HEK293 (cell line): Measurements from ENCODE around the gene PCDH15.

ENCODE experiments used
- CTCF ChIA-PET: fragments of 350-600 bp; formaldehyde crosslinking; extraction: SDS; loops from one replicate; lab custom pipeline; 2021; ENCODE audit warnings: antibody characterized with exemption; lab: Yijun Ruan, JAX
- POLR2A ChIA-PET: fragments of 300-600 bp; formaldehyde crosslinking; extraction: SDS; loops from one replicate; lab custom pipeline; 2020; ENCODE audit warnings: antibody characterized with exemption, inconsistent platforms; lab: Yijun Ruan, JAX
- H3K27ac ChIP-seq: fragments of 200-500 bp; sonication (Bioruptor generic); 2 replicates; pipeline ENCODE4 v1.5.1; 2014; ENCODE audit warnings: low read depth, low read length, control low read depth, inconsistent platforms; ENCODE audit errors: extremely low read depth
- H3K36me3 ChIP-seq, 2 experiments: fragments of 200-500 bp in 1 of 2; sonication (Bioruptor generic) in 1 of 2; 1 replicate in 1 of 2; 2 replicates in 1 of 2; pipeline ENCODE4 v1.5.1; 2014 to 2017; ENCODE audit warnings: inconsistent platforms in 2 of 2, low read length in 2 of 2; ENCODE audit not compliant: control insufficient read depth in 2 of 2, insufficient read depth in 1 of 2
- H3K4me1 ChIP-seq: fragments of 200-500 bp; sonication (Bioruptor generic); 2 replicates; pipeline ENCODE4 v1.5.1; 2014; ENCODE audit warnings: mild to moderate bottlenecking, low read length, inconsistent platforms; ENCODE audit not compliant: control insufficient read depth, insufficient read depth
- H3K4me3 ChIP-seq: 2 replicates; pipeline ENCODE4 v1.5.1; 2011; ENCODE audit warnings: low read depth, mild to moderate bottlenecking, control low read depth, low read length, moderate library complexity
- H3K9me3 ChIP-seq: fragments of 200-500 bp; sonication (Bioruptor generic); 2 replicates; pipeline ENCODE4 v1.5.1; 2014; ENCODE audit warnings: low read depth, low read length, inconsistent platforms; ENCODE audit not compliant: control insufficient read depth, insufficient read depth
- KLF1 ChIP-seq: fragments of 450-650 bp; formaldehyde crosslinking; IDR thresholded peaks from 2 replicates; pipeline ENCODE4 v1.5.1; 2016; ENCODE audit warnings: missing biosample characterization, missing genetic modification characterization
- KLF9 ChIP-seq: fragments of 450-650 bp; formaldehyde crosslinking; IDR thresholded peaks from 2 replicates; pipeline ENCODE4 v1.5.1; 2016; ENCODE audit warnings: missing biosample characterization, missing genetic modification characterization, low read depth
- MEIS1 ChIP-seq: sonication (generic); formaldehyde crosslinking; IDR thresholded peaks from 2 replicates; pipeline ENCODE4 v1.8.1; 2022; ENCODE audit warnings: missing genetic modification reagents, mild to moderate bottlenecking, borderline replicate concordance
- MZF1 ChIP-seq: fragments of 450-650 bp; formaldehyde crosslinking; IDR thresholded peaks from 2 replicates; pipeline ENCODE4 v1.5.1; 2017; ENCODE audit warnings: missing biosample characterization, missing genetic modification characterization, borderline replicate concordance
- OVOL3 ChIP-seq: fragments of 450-650 bp; formaldehyde crosslinking; IDR thresholded peaks from 2 replicates; pipeline ENCODE4 v1.5.1; 2016; ENCODE audit warnings: missing biosample characterization, missing genetic modification characterization
- ZNF133 ChIP-seq: fragments of 450-650 bp; formaldehyde crosslinking; IDR thresholded peaks from 2 replicates; pipeline ENCODE4 v1.5.1; 2016; ENCODE audit warnings: missing biosample characterization, missing genetic modification characterization
- ZNF138 ChIP-seq: fragments of 450-650 bp; formaldehyde crosslinking; IDR thresholded peaks from 2 replicates; pipeline ENCODE4 v1.5.1; 2016; ENCODE audit warnings: missing biosample characterization, missing genetic modification characterization, borderline replicate concordance
- ZNF221 ChIP-seq: fragments of 450-650 bp; formaldehyde crosslinking; IDR thresholded peaks from 2 replicates; pipeline ENCODE4 v1.5.1; 2017; ENCODE audit warnings: missing biosample characterization, missing genetic modification characterization, borderline replicate concordance
- ZNF223 ChIP-seq: fragments of 450-650 bp; formaldehyde crosslinking; IDR thresholded peaks from 2 replicates; pipeline ENCODE4 v1.5.1; 2016; ENCODE audit warnings: missing biosample characterization, missing genetic modification characterization
- ZNF302 ChIP-seq: fragments of 450-650 bp; formaldehyde crosslinking; IDR thresholded peaks from 2 replicates; pipeline ENCODE4 v1.5.1; 2016; ENCODE audit warnings: missing biosample characterization, missing genetic modification characterization, low read depth
- ZNF416 ChIP-seq: fragments of 450-650 bp; formaldehyde crosslinking; IDR thresholded peaks from 2 replicates; pipeline ENCODE4 v1.5.1; 2016; ENCODE audit warnings: missing biosample characterization, missing genetic modification characterization
- ZNF529 ChIP-seq: fragments of 450-650 bp; formaldehyde crosslinking; IDR thresholded peaks from 2 replicates; pipeline ENCODE4 v1.5.1; 2017; ENCODE audit warnings: missing genetic modification characterization, missing biosample characterization; ENCODE audit not compliant: insufficient replicate concordance
- ZNF585B ChIP-seq: fragments of 450-650 bp; formaldehyde crosslinking; IDR thresholded peaks from 2 replicates; pipeline ENCODE4 v1.5.1; 2016; ENCODE audit warnings: missing biosample characterization, missing genetic modification characterization
- ZNF670 ChIP-seq: fragments of 450-650 bp; formaldehyde crosslinking; IDR thresholded peaks from 2 replicates; pipeline ENCODE4 v1.5.1; 2016; ENCODE audit warnings: missing biosample characterization, missing genetic modification characterization, low read depth
- ZNF792 ChIP-seq: fragments of 450-650 bp; formaldehyde crosslinking; IDR thresholded peaks from 2 replicates; pipeline ENCODE4 v1.5.1; 2016; ENCODE audit warnings: missing biosample characterization, missing genetic modification characterization
- ZSCAN30 ChIP-seq: fragments of 450-650 bp; IDR thresholded peaks from 2 replicates; pipeline ENCODE4 v1.5.1; 2018; ENCODE audit warnings: missing biosample characterization, mild to moderate bottlenecking, missing genetic modification characterization, moderate library complexity
- TF ChIP-seq, protein P1 (sequence below): fragments of 450-650 bp; formaldehyde crosslinking; IDR thresholded peaks from 2 replicates; pipeline ENCODE4 v1.5.1; 2016; ENCODE audit warnings: missing biosample characterization, missing genetic modification characterization
- TF ChIP-seq, protein P2 (sequence below): fragments of 450-650 bp; formaldehyde crosslinking; IDR thresholded peaks from 2 replicates; pipeline ENCODE4 v1.5.1; 2016; ENCODE audit warnings: missing biosample characterization, missing genetic modification characterization
- TF ChIP-seq, protein P3 (sequence below): fragments of 450-650 bp; formaldehyde crosslinking; IDR thresholded peaks from 2 replicates; pipeline ENCODE4 v1.5.1; 2016; ENCODE audit warnings: missing biosample characterization, missing genetic modification characterization
- TF ChIP-seq, protein P4 (sequence below): fragments of 450-650 bp; formaldehyde crosslinking; conservative IDR thresholded peaks from 2 replicates; pipeline ENCODE4 v1.5.1; 2016; ENCODE audit warnings: low read depth, missing biosample characterization, missing genetic modification characterization

Gene PCDH15

DNA sequence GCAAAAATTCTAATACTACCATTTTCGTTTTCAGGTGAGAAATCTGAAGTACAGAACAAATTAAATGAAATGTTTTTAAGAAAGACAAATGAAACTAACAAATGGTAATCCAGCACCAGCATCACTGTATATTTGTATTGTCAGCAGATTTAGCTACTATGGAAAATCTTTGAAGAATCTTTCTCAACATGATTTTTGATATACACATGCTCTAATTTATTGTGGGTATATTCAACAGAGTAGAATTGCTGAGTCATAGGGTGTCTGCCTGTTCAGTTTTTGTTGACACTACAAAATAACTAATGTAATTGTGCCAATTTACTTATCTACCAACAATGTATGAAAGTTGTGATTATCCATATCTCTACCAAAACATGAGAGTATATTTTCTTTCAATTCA, 437.6 kb downstream of the PCDH15 start:
- POLR2A ChIA-PET = no interaction called here
- TF ChIP-seq ZNF670 (no peak), ZNF792 (tag by site-specific recombination) (no peak), KLF9 (tag by site-specific recombination) (no peak), ZNF302 (tag by site-specific recombination) (no peak), MEIS1 (no peak), ZNF416 (tag by site-specific recombination) (no peak), ZNF223 (no peak), ZNF138 (tag by site-specific recombination) (no peak), ZNF221 (tag by site-specific recombination) (no peak), ZNF529 (tag by site-specific recombination) (no peak), ZNF133 (tag by site-specific recombination) (no peak), KLF1 (tag by site-specific recombination) (no peak), ZSCAN30 (tag by site-specific recombination) (no peak), ZNF585B (tag by site-specific recombination) (no peak), OVOL3 (tag by site-specific recombination) (no peak), MZF1 (tag by site-specific recombination) (no peak)
- TF ChIP-seq, protein P1, sequence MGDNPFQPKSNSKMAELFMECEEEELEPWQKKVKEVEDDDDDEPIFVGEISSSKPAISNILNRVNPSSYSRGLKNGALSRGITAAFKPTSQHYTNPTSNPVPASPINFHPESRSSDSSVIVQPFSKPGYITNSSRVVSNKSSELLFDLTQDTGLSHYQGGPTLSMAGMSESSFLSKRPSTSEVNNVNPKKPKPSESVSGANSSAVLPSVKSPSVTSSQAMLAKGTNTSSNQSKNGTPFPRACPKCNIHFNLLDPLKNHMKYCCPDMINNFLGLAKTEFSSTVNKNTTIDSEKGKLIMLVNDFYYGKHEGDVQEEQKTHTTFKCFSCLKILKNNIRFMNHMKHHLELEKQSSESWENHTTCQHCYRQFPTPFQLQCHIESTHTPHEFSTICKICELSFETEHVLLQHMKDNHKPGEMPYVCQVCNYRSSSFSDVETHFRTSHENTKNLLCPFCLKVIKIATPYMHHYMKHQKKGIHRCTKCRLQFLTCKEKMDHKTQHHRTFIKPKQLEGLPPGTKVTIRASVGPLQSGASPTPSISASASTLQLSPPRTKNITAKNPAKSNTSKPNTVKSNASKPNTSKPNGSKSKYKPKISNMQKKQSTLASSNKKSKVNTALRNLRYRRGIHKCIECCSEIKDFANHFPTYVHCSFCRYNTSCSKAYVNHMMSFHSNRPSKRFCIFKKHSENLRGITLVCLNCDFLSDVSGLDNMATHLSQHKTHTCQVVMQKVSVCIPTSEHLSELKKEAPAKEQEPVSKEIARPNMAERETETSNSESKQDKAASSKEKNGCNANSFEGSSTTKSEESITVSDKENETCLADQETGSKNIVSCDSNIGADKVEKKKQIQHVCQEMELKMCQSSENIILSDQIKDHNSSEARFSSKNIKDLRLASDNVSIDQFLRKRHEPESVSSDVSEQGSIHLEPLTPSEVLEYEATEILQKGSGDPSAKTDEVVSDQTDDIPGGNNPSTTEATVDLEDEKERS (tag by site-specific recombination) = no peak
- TF ChIP-seq, protein P2, sequence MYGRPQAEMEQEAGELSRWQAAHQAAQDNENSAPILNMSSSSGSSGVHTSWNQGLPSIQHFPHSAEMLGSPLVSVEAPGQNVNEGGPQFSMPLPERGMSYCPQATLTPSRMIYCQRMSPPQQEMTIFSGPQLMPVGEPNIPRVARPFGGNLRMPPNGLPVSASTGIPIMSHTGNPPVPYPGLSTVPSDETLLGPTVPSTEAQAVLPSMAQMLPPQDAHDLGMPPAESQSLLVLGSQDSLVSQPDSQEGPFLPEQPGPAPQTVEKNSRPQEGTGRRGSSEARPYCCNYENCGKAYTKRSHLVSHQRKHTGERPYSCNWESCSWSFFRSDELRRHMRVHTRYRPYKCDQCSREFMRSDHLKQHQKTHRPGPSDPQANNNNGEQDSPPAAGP = no peak
- TF ChIP-seq, protein P3, sequence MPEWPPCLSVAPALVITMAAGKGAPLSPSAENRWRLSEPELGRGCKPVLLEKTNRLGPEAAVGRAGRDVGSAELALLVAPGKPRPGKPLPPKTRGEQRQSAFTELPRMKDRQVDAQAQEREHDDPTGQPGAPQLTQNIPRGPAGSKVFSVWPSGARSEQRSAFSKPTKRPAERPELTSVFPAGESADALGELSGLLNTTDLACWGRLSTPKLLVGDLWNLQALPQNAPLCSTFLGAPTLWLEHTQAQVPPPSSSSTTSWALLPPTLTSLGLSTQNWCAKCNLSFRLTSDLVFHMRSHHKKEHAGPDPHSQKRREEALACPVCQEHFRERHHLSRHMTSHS = no peak
- TF ChIP-seq, protein P4, sequence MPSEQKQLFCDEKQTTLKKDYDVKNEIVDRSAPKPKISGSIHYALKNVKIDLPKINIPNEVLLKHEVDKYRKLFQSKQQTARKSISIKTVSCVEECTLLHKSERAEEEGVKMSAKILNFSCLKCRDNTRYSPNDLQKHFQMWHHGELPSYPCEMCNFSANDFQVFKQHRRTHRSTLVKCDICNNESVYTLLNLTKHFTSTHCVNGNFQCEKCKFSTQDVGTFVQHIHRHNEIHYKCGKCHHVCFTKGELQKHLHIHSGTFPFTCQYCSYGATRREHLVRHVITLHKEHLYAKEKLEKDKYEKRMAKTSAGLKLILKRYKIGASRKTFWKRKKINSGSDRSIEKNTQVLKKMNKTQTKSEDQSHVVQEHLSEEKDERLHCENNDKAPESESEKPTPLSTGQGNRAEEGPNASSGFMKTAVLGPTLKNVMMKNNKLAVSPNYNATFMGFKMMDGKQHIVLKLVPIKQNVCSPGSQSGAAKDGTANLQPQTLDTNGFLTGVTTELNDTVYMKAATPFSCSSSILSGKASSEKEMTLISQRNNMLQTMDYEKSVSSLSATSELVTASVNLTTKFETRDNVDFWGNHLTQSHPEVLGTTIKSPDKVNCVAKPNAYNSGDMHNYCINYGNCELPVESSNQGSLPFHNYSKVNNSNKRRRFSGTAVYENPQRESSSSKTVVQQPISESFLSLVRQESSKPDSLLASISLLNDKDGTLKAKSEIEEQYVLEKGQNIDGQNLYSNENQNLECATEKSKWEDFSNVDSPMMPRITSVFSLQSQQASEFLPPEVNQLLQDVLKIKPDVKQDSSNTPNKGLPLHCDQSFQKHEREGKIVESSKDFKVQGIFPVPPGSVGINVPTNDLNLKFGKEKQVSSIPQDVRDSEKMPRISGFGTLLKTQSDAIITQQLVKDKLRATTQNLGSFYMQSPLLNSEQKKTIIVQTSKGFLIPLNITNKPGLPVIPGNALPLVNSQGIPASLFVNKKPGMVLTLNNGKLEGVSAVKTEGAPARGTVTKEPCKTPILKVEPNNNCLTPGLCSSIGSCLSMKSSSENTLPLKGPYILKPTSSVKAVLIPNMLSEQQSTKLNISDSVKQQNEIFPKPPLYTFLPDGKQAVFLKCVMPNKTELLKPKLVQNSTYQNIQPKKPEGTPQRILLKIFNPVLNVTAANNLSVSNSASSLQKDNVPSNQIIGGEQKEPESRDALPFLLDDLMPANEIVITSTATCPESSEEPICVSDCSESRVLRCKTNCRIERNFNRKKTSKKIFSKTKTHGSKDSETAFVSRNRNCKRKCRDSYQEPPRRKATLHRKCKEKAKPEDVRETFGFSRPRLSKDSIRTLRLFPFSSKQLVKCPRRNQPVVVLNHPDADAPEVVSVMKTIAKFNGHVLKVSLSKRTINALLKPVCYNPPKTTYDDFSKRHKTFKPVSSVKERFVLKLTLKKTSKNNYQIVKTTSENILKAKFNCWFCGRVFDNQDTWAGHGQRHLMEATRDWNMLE (tag by site-specific recombination) = no peak
- TF ChIP-seq, all 188 proteins: peak for 0
- Histone ChIP-seq H3K4me1 (no peaks in the 10 kb centered on the region), H3K9me3 (no peaks in the 10 kb centered on the region; the same call in 1 of the 2 replicates), H3K4me3 (no peak overlapping the region), H3K27ac (no peak overlapping the region), H3K36me3 (no peaks in the 10 kb centered on the region)
- CTCF ChIA-PET = no interaction called here
